ENCODE measurements around the gene GPR3.

GPR3 gene

GRCh38 chr1:27392096-27392777 is at the start of gene GPR3:
Gene GPR3 (plus strand): TSS chr1:27392622. CDS start chr1:27393799, 1,177 bp downstream.
- DNase-seq: peak; percentile 26 to 94 (median 80)

GRCh38 chr1:27342778-27343638 is 49.4 kb upstream of the GPR3 start:
- no peak for DNase-seq

- DNase-seq: no peak
These were observed 48.8 kb upstream of the GPR3 start for GRCh38 chr1:27343639-27344025.

- no peak for DNase-seq
These were observed 47.1 kb upstream of the GPR3 start for GRCh38 chr1:27345272-27345671.

GRCh38 chr1:27346357-27346756 is 46.1 kb upstream of the GPR3 start:
- no peak for DNase-seq

GRCh38 chr1:27346991-27347624 is 45.3 kb upstream of the GPR3 start:
- DNase-seq: no peak

- DNase-seq: peak in 1 of 58 donors; percentile 63
These were observed 43.3 kb upstream of the GPR3 start for GRCh38 chr1:27348861-27349783.

- peak in 14 of 58 donors; percentile 4 to 63 (median 17) for DNase-seq
These were observed 42.4 kb upstream of the GPR3 start for GRCh38 chr1:27349784-27350662.

GRCh38 chr1:27350663-27351540 is 41.5 kb upstream of the GPR3 start:
- no peak for DNase-seq

GRCh38 chr1:27351541-27352107 is 40.8 kb upstream of the GPR3 start:
- DNase-seq: no peak

GRCh38 chr1:27353166-27353565 is 39.3 kb upstream of the GPR3 start:
- DNase-seq: no peak

GRCh38 chr1:27353629-27354028 is 38.8 kb upstream of the GPR3 start:
- DNase-seq: no peak

GRCh38 chr1:27355683-27356082 is 36.7 kb upstream of the GPR3 start:
- DNase-seq: no peak

GRCh38 chr1:27356277-27356618 is 36.2 kb upstream of the GPR3 start:
- DNase-seq: no peak

GRCh38 chr1:27356619-27357280 is 35.7 kb upstream of the GPR3 start:
- DNase-seq: no peak

GRCh38 chr1:27357281-27358037 is 35.0 kb upstream of the GPR3 start:
- DNase-seq: peak in 41 of 58 donors; percentile 7 to 70 (median 28)

Data from anterior cingulate cortex (tissue), 58 donors.